Activated CD8-positive, alpha-beta memory T cell treated with anti-CD3 and anti-CD28 coated beads for 36 hours (primary cell): ENCODE data around the gene TNS3. TPM values are rescaled to one million over a fixed set of nuclear protein-coding genes. Genes with fewer than 3 reads are reported as not detected.

Experiments
- CTCF ChIA-PET: fragments of 350-600 bp; sonication (Branson Sonifier 250); formaldehyde crosslinking; loops from one replicate; lab custom pipeline; 2021; ENCODE audit warnings: antibody characterized with exemption; lab: Charles Lee
- POLR2A ChIA-PET: fragments of 350-600 bp; sonication (Branson Sonifier 250); formaldehyde crosslinking; loops from one replicate; lab custom pipeline; 2021; ENCODE audit warnings: antibody characterized with exemption; lab: Charles Lee
- total RNA-seq, 2 experiments: library from RNA; stranded (reverse); gene quantifications; one replicate each; pipeline ENCODE4 v1.2.3, GENCODE V29; 2021

Gene TNS3
- total RNA-seq, 2 experiments from 2014 or later = 1.4 to 2.0 TPM

- CTCF ChIA-PET = no interaction called here
- POLR2A ChIA-PET = no interaction called here
Observed at GRCh38 chr7:47371317-47371716, 210.6 kb downstream of the TNS3 start.

- POLR2A ChIA-PET = no interaction called here
Observed at GRCh38 chr7:47370461-47371042, 211.4 kb downstream of the TNS3 start.

GRCh38 chr7:47369736-47370135, 212.2 kb downstream of the TNS3 start:
- CTCF ChIA-PET = no interaction called here
- POLR2A ChIA-PET = no interaction called here

More at GRCh38 chr7:47370461-47371042, 211.4 kb downstream of the TNS3 start:
- CTCF ChIA-PET = no interaction called here

GRCh38 chr7:47368190-47368812, 213.6 kb downstream of the TNS3 start:
- POLR2A ChIA-PET = no interaction called here
- CTCF ChIA-PET = no interaction called here

- ChIA-PET CTCF (no interaction called here), POLR2A (no interaction called here)
Observed at GRCh38 chr7:47367369-47367768, 214.5 kb downstream of the TNS3 start.

- ChIA-PET POLR2A (no interaction called here), CTCF (no interaction called here)
Observed at GRCh38 chr7:47366960-47367359, 215.0 kb downstream of the TNS3 start.

- ChIA-PET CTCF (no interaction called here), POLR2A (no interaction called here)
Observed at GRCh38 chr7:47366211-47366610, 215.7 kb downstream of the TNS3 start.

- POLR2A ChIA-PET = no interaction called here
- CTCF ChIA-PET = no interaction called here
Observed at GRCh38 chr7:47362984-47363383, 218.9 kb downstream of the TNS3 start.

GRCh38 chr7:47361746-47362215, 220.1 kb downstream of the TNS3 start:
- ChIA-PET CTCF (no interaction called here), POLR2A (no interaction called here)

GRCh38 chr7:47361236-47361635, 220.7 kb downstream of the TNS3 start:
- ChIA-PET POLR2A (no interaction called here), CTCF (no interaction called here)

- ChIA-PET POLR2A (no interaction called here), CTCF (no interaction called here)
Observed at GRCh38 chr7:47360301-47360900, 221.5 kb downstream of the TNS3 start.

- ChIA-PET CTCF (no interaction called here), POLR2A (no interaction called here)
Observed at GRCh38 chr7:47358944-47359588, 222.8 kb downstream of the TNS3 start.

- POLR2A ChIA-PET = no interaction called here
- CTCF ChIA-PET = no interaction called here
Observed at GRCh38 chr7:47358357-47358756, 223.6 kb downstream of the TNS3 start.

- POLR2A ChIA-PET = no interaction called here
- CTCF ChIA-PET = no interaction called here
Observed at GRCh38 chr7:47357863-47358262, 224.0 kb downstream of the TNS3 start.

- POLR2A ChIA-PET = no interaction called here
- CTCF ChIA-PET = no interaction called here
Observed at GRCh38 chr7:47357361-47357760, 224.6 kb downstream of the TNS3 start.

GRCh38 chr7:47356261-47356660, 225.7 kb downstream of the TNS3 start:
- POLR2A ChIA-PET = no interaction called here
- CTCF ChIA-PET = no interaction called here

- POLR2A ChIA-PET = no interaction called here
- CTCF ChIA-PET = no interaction called here
Observed at GRCh38 chr7:47355684-47356083, 226.2 kb downstream of the TNS3 start.

- ChIA-PET POLR2A (no interaction called here), CTCF (no interaction called here)
Observed at GRCh38 chr7:47354831-47355541, 226.9 kb downstream of the TNS3 start.

GRCh38 chr7:47354071-47354470, 227.8 kb downstream of the TNS3 start:
- POLR2A ChIA-PET = no interaction called here
- CTCF ChIA-PET = no interaction called here

GRCh38 chr7:47352394-47352968, 229.4 kb downstream of the TNS3 start:
- POLR2A ChIA-PET = no interaction called here
- CTCF ChIA-PET = no interaction called here
